BJ (cell line): ENCODE results near the gene RAD54L. TPM values are rescaled to one million over a fixed set of nuclear protein-coding genes. Genes with fewer than 3 reads are reported as not detected.

Experiments used
- CTCF ChIA-PET: fragments of 350-600 bp; formaldehyde crosslinking; extraction: SDS; loops from one replicate; lab custom pipeline; 2021; ENCODE audit warnings: antibody characterized with exemption, inconsistent platforms; lab: Yijun Ruan, JAX
- POLR2A ChIA-PET: fragments of 300-600 bp; sonication (Branson Sonifier 250); formaldehyde crosslinking; extraction: SDS; loops from one replicate; lab custom pipeline; 2021; ENCODE audit warnings: antibody characterized with exemption; lab: Charles Lee
- DNase-seq: peaks from one replicate; pipeline ENCODE4 v3.0.0-alpha.2; 2011; ENCODE audit warnings: low read depth
- H3K27me3 ChIP-seq: 2 replicates; pipeline ENCODE4 v1.6.0; 2011; ENCODE audit warnings: low read length; ENCODE audit not compliant: control insufficient read depth, insufficient read depth
- H3K36me3 ChIP-seq: 2 replicates; pipeline ENCODE4 v1.5.1; 2011; ENCODE audit warnings: low read length; ENCODE audit not compliant: control insufficient read depth, insufficient read depth
- H3K4me3 ChIP-seq: 2 replicates; pipeline ENCODE4 v1.5.1; 2011; ENCODE audit warnings: low read depth, mild to moderate bottlenecking, control low read depth, low read length
- CTCF ChIP-seq: IDR thresholded peaks from 2 replicates; pipeline ENCODE4 v1.5.1; 2011; ENCODE audit warnings: low read depth, mild to moderate bottlenecking, control low read depth, inconsistent platforms, low read length, moderate library complexity; ENCODE audit not compliant: insufficient read depth
- polyA plus RNA-seq: library from polyadenylated mRNA; depleted of rRNA; stranded (reverse); fragments of >200 nt; gene quantifications from 2 replicates; pipeline ENCODE4 v1.2.3, GENCODE V29; 2011

RAD54L gene
- polyA plus RNA-seq, 1 experiment, result 5.6 TPM

- CTCF ChIA-PET, result interaction anchor here (0.8 to 1.5 kb wide), 6 partner anchors 11 to 80 kb away, joined by 3 to 6 read pairs (median 4); no protein-coding TSS in a partner anchor
- POLR2A ChIA-PET, result interaction anchor here (0.6 to 0.7 kb wide), 2 partner anchors 56 to 101 kb away, joined by 3 to 4 read pairs; no protein-coding TSS in a partner anchor
- DNase-seq, result peak; percentile 84
- H3K36me3 ChIP-seq, result no peaks in the 10 kb centered on the region; the same call in 1 of the 2 replicates
- peak within 1 kb of the TSS; percentile 92 for H3K4me3 ChIP-seq
- TF ChIP-seq CTCF, result peak; percentile 23; the same call in 1 of the 2 replicates
- H3K27me3 ChIP-seq, result no peaks in the 10 kb centered on the region
Measured at GRCh38 chr1:46303038-46303871, 55.7 kb downstream of the RAD54L start, which contains the start of the genes LRRC41 and UQCRH. Gene LRRC41 (minus strand): TSS chr1:46303616. CDS start chr1:46303322, 294 bp downstream. Gene UQCRH (plus strand): TSS chr1:46303698. CDS start chr1:46303767, 69 bp downstream.

- ChIA-PET CTCF (interaction anchor here (1.1 to 1.5 kb wide), 3 partner anchors 10 to 81 kb away, joined by 3 to 6 read pairs (median 3); no protein-coding TSS in a partner anchor), POLR2A (interaction anchor here (0.6 kb wide), 1 partner anchor 101 kb away, joined by 4 read pairs; no protein-coding TSS in a partner anchor)
- TF ChIP-seq CTCF, result no peak
- H3K4me3 ChIP-seq, result peak overlapping the region; percentile 92
- no peaks in the 10 kb centered on the region for H3K27me3 ChIP-seq
- DNase-seq, result no peak
- no peaks in the 10 kb centered on the region; the same call in 1 of the 2 replicates for H3K36me3 ChIP-seq
Measured at GRCh38 chr1:46303872-46304326, 56.3 kb downstream of the RAD54L start.

GRCh38 chr1:46306159-46306530 is 58.6 kb downstream of the RAD54L start:
- CTCF ChIA-PET, result interaction anchor here (1.8 kb wide), 1 partner anchor 34 kb away, joined by 5 read pairs; no protein-coding TSS in a partner anchor
- no peak for DNase-seq
- POLR2A ChIA-PET, result no interaction called here
- no peaks in the 10 kb centered on the region; the same call in 1 of the 2 replicates for H3K36me3 ChIP-seq
- TF ChIP-seq CTCF, result no peak
- H3K27me3 ChIP-seq, result no peaks in the 10 kb centered on the region
- no peak overlapping the region for H3K4me3 ChIP-seq

- H3K27me3 ChIP-seq, result no peaks in the 10 kb centered on the region
- H3K4me3 ChIP-seq, result no peak overlapping the region
- ChIA-PET POLR2A (no interaction called here), CTCF (no interaction called here)
- no peak for DNase-seq
- TF ChIP-seq CTCF, result no peak
- H3K36me3 ChIP-seq, result peaks cover 3% of the 10 kb centered on the region
Measured at GRCh38 chr1:46309401-46310159, 62.0 kb downstream of the RAD54L start.

- no peak overlapping the region for H3K4me3 ChIP-seq
- no peak for DNase-seq
- ChIA-PET CTCF (no interaction called here), POLR2A (no interaction called here)
- no peak for TF ChIP-seq CTCF
- no peaks in the 10 kb centered on the region for H3K27me3 ChIP-seq
- H3K36me3 ChIP-seq, result peaks cover 3% of the 10 kb centered on the region
Measured at GRCh38 chr1:46310321-46310720, 62.8 kb downstream of the RAD54L start.
